HG03108 (cell line): ENCODE results near the gene GRB2.

Experiments used
- ATAC-seq: cut with Tn5 transposase; IDR thresholded peaks from one replicate; pipeline ENCODE4 v1.9.1; 2021; ENCODE audit warnings: moderate library complexity; ENCODE audit not compliant: unreplicated experiment

The GRB2 gene

DNA sequence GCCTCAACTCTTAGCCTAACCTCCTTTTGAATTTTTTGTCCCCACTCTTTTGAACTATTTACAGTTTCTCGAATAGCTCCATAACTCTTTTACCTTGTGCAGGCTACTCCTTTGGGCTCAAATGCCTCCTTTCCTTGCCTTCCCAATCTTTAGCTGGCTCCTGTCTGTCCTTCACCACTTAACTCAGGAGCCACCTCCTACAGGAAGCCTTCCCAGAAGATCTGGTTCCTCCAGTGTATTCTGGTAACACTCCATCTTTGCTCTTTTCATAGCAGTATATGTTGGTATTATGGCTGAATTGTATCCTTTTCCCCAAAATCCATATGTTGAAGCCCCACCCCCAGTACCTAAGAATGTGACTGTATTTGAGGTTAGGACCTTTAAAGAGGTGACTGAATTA is 9.0 kb upstream of the GRB2 start:
- ATAC-seq = no peak

DNA sequence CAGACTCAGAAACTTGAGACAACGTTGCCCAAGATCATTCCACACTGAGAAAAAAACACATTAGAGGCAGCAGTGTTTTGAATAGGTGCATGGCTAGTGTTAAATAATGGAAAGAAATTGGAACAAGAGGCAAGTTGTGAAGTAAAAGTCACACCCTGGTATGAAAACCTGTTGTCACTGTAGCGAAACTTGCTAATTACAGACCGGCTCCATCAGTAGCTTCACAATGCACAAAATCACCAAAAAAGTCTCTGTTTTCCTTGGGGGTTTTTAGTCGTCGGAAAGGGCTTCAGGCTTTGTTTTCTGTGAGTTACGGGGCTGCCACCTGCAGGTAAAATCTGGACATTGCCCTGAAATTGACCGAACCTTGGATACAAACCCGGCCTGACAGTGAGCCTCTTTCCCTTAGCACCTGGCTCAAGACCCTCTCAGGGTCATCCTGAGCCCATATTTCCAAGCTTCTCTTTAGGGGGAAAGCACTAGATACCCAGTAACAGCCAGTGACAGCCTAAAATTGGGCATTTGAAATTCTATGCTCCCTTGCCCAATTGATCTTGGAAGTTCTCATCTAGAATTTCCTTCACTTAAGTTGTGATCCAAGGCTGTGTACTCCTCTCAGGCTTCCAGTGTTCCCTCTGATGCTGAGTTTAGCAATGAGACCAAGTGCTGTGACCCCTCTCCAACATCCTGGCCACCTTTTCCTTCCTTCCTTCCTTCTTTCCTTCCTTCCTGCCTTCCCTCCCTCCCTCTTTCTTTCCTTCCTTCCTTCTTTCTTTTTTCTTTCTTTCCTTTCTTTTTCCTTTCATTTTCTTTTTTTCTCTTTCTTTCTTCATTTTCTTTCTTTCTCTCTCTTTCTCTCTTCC is 7.2 kb upstream of the GRB2 start:
- ATAC-seq = no peak

DNA sequence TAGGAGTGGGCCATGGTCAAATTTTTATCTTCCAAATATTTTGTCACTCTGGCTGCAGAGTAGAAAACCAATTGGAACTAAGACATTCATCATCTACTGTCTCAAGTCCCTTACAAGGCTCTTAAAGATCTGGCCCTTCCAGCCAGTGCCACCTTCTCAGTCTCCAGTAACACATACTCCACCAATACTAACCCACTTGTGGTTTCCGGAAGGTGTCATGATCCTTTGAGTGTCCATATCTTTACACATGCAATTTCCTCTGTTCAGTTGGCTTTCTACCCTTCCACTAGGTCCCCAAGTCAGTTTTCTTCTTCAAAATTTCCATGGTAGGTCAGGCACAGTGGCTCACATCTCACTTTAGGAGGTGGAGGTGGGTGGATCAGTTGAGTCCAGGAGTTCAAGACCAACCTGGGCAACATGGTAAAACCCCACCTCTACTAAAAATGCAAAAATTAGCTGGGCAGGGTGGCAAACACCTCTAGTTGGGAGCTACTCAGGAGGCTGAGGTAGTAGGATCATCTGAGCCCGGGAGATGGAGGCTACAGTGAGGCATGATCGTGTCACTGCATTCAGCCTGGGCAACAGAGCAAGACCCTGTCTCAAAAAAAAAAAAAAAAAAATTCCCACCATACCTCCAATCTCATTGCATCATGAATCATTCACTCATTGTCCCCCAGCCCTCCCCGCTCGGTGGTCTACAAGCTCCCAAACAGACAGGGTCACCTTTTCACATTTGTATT is 6.0 kb upstream of the GRB2 start:
- no peak for ATAC-seq

DNA sequence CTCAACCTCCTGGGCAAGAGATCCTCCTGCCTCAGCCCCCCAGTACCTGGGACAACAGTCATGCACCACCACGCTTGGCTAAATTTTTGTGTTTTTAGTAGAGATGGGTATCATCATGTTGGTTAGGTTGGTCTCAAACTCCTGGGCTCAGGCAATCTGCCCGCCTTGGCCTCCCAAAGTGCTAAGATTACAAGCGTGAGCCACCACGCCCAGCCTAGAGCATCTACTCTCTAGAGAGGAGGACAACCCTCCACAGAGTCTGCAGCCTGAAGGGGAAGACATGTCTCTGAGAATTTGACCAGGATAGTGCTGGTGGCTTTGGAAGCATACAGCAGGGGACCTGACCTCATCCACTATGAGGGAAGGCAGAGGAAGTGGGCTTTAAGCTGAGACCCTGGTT is 4.7 kb upstream of the GRB2 start:
- no peak for ATAC-seq

DNA sequence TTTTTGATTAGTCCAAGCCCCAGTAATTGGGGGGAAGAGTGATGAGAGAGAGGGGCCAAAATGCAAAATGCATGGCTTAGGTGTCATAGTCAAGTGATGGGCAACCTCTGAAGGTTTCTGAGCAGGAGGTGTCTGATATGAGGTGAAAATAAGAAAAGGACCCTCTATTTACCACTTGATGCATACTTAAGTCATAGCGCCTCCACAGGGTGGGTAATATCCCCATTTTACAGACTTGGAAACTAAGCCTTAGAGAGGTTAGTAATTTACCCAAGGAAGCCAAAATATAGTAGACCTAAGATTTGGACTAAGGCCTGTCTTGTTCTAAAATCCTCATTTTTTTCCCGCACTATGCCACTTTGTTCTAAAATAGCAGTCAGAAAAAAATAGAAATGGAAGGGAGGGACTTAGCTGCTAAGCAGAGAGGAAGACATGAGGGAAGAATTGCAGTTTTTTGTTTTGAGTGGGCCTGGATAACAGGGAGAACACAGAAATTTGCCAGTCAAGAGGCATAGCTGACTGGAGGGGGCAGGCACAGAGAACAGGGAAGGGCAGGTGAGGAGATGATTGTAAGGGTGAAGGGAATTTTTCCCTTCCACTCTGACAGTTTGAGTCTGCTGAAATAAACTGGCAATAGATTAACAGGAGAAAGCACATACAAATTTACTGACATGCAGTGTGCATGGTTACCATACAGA is 2.3 kb upstream of the GRB2 start:
- ATAC-seq = no peak

DNA sequence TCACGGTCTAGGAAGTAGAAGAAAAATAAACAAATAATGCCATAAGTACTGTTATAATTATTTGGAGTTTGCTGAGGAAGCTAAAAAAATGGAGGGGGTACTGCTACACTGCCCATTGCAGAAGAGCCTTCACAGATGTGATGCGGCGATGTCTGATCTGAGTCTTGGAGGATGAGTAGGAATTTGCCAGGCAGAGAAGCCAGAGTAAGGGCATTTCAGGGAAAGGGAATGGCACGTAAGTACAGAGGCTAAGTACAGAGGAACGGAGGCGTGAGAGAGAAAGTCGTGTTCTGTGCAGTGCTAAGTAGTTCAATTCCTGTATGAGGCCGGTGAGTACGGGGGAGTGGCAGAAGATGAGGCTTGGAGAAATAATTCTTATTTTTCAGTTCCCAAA is 741 bp upstream of the GRB2 start:
- ATAC-seq = no peak

DNA sequence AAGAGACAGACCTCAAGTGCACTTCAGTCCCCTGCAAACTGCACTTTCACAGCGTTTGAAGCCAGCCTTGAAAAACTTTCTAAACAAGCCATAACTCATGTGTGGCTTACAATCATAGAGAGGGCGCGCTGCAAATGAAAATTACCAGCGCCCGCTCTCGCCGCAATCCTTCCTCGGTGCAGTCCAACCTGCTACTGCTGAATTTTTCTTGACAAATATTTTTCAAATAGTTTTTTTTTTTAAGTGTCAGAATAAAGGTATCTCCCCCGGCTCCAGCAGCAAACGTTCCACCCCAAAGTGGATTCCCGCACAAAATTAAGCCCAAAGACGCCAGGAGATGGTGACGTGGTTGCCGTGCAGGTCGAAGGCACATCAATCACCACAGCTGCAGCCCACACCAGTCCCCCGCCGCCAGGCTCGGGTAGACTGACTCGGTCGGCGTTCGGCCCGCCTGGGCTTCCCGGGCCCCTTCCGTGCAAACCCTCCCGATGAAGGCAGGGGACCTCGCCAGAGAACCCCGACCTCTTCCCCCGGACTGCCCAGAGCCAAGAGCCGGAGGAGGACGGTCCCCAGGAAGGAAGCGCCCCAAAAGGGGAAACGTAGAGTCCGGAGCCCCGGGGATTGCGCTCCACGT is 630 bp downstream of the GRB2 start:
- ATAC-seq = peak; percentile 16

DNA sequence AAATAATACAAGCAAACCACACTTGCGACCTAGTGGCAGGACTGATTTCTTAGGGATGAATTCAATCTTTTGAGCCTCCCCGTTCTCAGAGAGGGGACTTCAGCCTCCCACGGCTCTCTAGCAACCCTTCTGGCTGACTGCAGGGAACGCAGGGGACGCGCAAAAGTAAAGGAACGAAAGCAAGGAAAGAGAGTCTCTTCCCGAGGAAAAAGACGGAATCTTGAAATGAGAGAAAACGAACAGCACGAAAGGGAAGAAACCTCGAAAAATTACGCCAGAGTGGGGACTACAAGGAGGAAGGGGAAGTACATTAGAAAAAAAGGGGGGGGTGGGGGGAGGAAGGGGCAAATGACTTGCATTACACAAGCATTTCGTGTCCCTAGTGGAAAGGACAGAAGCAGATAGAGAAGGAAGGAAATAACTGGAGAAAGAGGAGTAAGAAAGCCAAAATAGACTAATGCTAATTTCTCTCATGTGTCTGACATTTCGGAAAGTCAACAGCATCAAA is 1.2 kb downstream of the GRB2 start:
- ATAC-seq = no peak

DNA sequence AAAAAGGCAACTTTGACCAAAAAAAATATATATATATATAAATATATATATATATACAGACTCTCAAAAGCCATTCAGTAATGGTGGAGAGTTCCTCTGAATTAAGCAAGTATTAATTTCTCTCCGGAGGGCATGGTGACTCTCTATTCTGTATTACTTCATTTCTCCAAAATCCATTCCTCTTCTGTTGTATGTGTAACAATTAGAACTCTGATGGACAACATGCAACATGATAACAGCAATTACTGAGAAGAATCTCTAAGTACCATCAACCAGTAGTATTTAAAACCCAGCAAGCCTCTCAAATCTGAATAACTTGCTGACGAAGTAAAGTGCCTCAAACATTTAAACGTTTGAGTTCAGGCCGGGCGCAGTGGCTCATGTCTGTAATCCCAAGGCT is 2.3 kb downstream of the GRB2 start:
- ATAC-seq = no peak

DNA sequence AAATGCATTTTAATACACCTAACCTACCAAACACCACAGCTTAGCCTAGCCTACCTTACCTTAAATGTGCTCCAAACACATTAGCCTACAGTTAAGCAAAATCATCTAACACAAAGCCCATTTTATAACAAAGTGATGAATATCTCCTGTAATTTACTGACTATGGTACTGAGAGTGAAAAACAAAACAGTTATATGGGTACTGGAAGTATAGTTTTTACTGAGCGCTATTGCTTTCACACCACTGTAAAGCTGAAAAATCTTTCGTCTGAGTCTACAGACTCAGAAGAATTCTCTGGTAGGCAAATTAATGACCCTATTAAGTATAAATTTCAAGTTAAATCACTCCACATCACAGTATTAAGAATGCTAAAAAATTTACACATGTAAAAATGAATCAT is 3.5 kb downstream of the GRB2 start:
- no peak for ATAC-seq

DNA sequence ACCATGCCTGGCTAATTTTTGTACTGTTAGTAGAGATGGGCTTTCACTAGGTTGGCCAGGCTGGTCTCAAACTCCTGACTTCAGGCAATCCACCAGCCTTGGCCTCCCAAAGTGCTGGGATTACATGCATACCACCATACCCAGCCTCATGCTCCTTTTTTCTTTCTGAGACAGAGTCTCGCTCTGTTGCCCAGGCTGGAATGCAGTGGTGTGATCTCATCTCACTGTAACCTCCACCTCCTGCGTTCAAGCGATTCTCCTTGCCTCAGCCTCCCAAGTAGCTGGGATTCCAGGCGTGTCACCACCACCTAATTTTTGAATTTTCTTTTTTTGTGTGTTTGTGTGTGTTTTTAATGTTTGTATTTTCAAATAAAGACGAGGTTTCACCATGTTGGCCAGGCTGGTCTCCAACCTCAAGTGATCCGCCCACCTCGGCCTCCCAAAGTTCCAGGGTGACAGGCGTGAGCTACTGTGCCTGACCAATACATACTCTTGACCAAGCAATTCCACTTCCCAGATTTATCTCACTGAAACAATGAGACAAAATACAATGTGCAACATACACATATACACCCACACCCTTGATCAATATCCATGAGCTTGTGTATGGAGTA is 5.0 kb downstream of the GRB2 start:
- ATAC-seq = no peak

DNA sequence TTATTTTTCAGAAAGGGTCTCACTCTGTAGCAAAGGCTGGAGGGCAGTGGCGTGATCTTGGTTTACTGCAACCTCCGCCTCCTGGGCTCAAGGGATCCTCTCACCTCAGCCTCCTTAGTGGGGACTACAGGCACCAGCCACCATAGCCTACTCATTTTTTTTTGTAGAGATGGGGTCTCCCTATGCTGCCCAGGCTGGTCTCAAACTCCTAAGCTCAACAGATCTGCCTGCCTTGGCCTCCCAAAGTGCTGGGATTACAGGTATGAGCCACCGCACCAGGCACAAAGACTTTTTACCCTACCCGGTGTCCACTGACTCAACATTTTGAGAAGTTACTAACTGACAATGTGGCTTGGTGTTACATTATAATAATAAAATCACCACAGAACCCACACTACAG is 7.2 kb downstream of the GRB2 start:
- no peak for ATAC-seq

DNA sequence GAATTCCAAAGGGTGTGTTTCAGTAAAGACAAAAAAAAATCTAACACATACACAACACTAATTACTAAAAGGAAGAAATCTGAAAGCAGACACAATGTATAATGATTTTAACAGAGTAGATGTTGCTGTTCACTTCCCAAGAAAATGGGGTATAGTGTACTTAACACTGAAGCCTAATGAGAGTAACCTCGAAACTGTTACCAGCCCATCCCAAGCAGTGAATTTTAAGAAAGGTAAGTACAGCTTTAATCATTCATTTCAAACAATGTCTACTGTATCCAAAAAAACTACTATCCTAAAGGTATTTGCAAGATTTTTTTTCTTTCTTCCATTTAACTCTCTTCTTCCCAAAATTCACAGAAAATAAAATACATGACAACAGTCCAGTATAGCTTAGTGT is 8.3 kb downstream of the GRB2 start:
- ATAC-seq = no peak

DNA sequence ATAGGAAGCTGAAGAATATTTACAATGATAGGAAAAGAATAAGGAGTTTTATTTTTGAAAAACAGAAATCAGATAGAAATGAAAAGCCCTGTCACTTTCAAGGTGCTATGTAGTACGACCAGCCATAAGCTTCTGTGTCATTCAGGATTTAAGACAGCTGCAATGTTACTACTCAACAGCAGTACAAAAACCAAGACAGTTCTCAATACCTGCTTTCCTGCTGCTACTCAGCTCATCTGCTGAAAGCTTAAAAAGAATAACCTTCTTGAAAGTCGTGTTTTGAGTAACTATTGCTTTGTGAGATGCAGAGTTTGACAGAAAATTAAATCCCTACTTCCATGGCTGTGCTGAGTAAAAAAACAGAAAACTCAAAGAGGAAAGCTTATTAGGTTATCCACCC is 8.7 kb downstream of the GRB2 start:
- ATAC-seq = no peak

DNA sequence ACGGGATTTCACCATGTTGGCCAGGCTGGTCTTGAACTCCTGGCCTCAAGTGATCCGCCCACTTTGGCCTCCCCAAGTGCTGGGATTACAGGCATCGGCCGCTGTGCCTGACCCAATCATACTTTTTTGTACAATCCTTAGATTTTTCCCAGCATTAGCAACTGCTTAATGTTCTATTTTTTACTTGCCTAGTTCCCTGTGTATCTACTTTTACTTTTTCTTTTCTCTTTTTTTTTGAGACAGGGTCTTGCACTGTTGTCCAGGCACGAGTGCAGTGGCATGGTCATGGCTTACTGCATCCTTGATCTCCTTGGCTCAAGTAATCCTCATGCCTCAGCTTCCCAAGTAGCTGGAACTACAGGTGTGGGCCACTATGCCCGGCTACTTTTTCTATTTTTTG is 9.5 kb downstream of the GRB2 start:
- ATAC-seq = no peak

DNA sequence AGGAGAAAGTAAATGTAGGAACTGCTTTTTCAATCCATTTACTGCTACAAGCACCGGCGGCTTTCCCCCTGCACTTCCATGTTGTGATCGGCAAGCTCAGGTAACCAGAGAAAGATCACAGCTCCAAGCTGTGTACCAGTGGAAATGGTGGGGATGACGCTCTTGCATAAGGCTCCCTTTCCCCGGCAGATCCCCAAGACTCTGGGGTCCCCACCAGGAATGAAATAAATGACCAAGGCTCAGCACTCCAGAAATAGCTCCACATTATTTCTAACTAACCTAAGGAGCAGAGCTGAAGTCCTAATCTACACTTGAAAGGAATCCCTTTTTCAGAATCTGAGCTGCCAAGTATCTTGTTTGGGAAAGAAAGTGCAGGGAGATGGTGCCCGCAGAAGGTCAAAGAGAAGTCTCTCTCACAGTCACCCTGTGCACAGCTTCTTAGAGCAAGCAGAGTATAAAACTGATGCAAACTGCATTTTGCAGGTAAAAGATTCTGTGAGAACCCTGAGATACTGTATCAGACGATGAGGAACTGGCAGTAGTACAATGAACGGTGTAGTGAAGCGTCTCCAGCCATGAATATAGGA is 11.1 kb downstream of the GRB2 start:
- no peak for ATAC-seq

DNA sequence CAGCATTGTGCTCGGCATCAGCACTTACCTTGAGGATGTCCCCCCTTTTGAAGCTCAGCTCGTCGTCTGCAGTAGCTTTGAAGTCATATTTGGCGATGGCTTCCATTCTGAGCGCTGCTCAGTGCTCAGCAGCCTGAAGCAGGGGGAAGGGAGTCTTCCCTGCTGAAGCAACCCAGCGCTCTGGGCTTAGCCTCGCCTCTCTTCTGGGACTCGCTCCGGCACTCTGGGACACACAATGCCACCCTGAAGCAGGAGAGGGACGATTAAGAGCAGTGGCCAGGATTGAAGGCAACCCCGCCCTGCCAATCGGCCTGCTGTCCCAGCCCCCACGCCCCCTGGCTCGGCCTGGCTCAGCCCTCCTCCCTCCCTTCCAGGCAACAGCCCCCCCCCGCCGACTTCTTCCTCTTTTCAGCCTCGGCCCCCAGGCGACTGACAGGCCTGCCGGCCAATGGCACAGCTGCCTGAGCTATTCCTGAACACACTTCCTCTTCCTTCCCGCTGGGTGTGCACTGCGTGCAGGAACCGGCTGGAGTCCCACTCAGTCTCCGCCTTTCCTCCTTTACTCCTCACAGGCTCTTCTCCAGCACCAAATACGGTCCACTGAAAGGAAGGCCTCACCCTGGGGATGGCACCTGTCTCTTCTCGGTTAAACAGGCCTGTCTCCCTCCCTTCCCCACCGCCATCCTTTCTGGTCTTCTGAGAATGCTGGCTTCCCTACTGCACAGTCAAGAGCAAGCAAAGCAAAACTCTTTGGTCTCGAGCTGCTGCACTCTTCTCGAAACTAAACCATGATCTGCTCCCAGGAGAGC is 11.8 kb downstream of the GRB2 start:
- ATAC-seq = peak; percentile 74

DNA sequence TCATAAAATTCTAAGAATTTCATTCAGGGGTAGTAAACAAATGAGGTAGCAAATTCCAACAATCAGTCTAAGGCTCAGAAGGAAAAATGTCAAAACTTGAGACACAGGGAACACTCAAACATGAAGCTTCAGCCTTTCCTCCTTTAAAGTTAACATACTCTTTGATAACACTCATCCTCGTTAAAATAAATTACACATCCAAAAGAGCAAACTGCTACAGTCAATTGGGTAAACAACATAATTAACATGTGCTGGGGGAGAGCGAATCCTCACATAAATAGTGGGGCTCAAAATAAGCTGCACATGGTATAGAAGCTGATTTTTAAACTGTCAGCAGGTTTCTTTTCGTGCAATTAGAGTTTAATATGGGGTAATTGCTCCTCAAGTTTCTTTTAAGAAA is 12.9 kb downstream of the GRB2 start:
- ATAC-seq = no peak

DNA sequence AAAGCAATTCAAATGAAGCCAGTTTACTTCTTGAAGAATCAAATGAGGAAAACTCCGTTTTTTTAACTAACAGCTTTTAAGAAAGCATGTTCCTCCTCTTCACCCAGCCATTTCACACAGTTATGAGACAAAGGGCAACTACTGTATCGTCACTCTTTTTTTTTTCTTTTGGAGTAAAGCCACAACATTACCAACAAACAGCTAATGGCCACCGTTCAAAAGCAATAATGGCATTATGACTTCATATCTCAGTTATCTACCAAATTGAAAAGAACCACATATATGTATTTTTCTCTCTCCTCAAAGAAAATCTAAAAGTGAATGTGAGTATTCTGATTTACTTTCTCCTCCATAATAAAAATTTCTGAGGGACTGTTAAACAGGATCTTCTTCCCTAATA is 14.5 kb downstream of the GRB2 start:
- ATAC-seq = no peak
